HUES6 (cell line): Measurements from ENCODE around the gene CATSPER3.

Experiments used
- H3K27ac ChIP-seq: 2 replicates; pipeline ENCODE4 v1.7.0; 2013; ENCODE audit warnings: low read depth, mild to moderate bottlenecking, low read length, inconsistent platforms
- H3K27me3 ChIP-seq: 2 replicates; pipeline ENCODE4 v1.6.1; 2013; ENCODE audit warnings: low read length; ENCODE audit not compliant: control insufficient read depth, insufficient read depth
- H3K36me3 ChIP-seq: 2 replicates; pipeline ENCODE4 v1.6.1; 2013; ENCODE audit warnings: low read length; ENCODE audit not compliant: control insufficient read depth, insufficient read depth
- H3K4me1 ChIP-seq: 2 replicates; pipeline ENCODE4 v1.6.1; 2013; ENCODE audit warnings: low read length; ENCODE audit not compliant: control insufficient read depth, insufficient read depth
- H3K4me3 ChIP-seq: 2 replicates; pipeline ENCODE4 v1.5.1; 2013; ENCODE audit warnings: low read depth, low read length
- H3K9ac ChIP-seq: one replicate; pipeline ENCODE4 v1.6.1; 2013; ENCODE audit warnings: mild to moderate bottlenecking, low read length
- H3K9me3 ChIP-seq: 2 replicates; pipeline ENCODE4 v1.6.1; 2013; ENCODE audit warnings: low read depth, low read length; ENCODE audit not compliant: control insufficient read depth, insufficient read depth

Gene CATSPER3

DNA sequence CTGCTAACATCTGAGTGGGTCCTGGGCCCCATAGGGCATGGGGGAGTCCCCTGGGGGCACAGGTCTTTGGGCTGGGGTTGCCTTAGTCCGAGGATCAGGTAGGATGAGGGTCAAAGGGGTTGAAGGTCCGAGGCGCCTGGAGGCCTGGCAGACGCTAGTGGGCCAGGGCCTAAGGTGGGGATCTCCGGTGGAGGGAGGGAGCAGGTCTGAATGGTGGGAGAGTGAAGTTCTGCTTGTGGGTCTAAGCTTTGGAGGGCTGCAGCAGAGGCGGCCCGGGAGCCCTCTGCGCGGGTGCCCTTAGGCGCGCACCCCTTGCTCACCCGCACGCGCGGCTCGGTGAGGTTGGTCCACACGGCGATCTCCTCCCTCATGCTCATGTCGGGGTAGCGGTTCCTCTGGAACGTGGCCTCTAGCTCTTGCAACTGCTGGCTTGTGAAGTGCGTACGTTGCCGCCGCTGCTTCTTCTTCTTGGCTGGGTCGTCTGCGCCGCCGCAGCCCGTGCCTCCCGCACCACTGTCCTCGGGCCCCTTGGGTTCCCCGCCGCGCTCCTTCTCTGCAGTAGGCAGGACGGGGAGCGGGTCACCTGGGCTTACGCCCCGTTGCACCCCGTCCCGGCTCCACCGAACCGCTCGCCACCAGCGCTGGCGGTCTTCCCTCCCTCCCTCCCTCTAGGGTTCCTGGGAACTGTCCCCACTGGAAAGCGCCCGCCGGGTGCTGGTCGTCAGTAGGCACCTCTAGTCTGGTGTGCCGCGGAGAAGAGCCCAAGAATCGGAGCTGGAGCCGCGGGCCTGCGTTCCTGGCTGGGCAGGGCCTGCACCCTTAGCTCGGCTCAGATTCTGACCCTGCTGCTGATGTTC, 63.5 kb downstream of the CATSPER3 start:
- Histone ChIP-seq H3K27ac (no peak overlapping the region), H3K4me3 (peak overlapping the region; percentile 63), H3K36me3 (no peaks in the 10 kb centered on the region), H3K9me3 (no peaks in the 10 kb centered on the region), H3K27me3 (peaks cover 98% of the 10 kb centered on the region), H3K9ac (peak overlapping the region; percentile 25), H3K4me1 (peaks cover 45% of the 10 kb centered on the region)

DNA sequence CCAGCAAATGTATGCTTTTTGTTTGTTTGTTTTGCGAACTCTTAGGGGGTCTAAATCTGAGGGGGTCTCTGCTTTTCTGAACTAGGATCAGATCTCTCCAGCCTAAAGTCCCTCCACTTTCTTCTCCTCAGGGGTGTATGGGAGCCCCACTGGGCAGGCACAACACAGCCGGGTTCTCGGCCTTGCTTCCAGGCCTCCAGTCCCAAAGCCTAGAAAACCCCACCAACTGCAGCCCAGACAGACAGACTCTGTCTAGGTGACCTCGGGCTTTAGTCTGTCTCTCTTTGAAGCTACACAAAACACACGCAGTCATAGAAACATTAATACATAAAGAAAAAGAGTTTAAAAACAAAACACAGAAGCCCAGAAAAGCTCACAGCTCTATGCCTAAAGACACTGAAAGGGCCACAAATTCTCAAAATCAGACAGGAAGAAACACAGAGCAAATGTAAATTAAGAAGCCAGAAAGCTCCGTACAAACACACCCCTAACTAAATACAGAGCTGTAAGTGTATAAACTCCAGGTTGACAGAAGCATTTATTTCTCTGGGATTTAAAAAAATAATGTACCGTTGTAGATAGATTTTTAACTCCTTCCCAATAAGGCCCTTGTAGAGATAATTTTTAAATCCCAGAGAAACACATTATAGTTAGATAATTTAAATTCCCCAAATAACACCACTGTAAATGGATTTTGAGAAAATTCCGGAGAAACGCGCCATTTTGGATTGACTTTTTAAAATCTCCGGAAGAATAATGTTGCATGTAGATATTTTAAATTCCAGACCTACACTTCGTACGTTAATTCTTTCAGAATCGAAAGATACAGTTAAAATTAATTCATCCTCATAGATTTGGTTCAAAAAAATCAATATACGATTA, 64.3 kb downstream of the CATSPER3 start:
- Histone ChIP-seq H3K4me3 (peak overlapping the region; percentile 63), H3K27me3 (peaks cover 98% of the 10 kb centered on the region), H3K36me3 (no peaks in the 10 kb centered on the region), H3K9ac (peak overlapping the region; percentile 23), H3K4me1 (peaks cover 45% of the 10 kb centered on the region), H3K9me3 (no peaks in the 10 kb centered on the region), H3K27ac (no peak overlapping the region)

DNA sequence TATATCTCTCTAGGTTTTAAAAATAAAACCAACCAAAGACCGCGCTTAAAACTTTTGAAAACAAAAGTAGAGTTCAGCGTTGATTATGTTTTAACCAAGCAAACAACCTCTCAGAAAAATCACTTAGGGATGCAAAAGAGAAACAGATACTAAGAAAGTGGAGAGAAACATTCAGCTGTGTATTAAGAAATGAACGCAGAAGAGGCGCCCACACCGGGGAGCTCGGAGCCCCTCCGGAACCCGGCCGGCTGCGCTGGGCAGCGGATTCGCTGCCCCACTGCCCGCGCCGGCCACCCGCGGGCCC, 64.9 kb downstream of the CATSPER3 start:
- H3K27ac ChIP-seq = no peak overlapping the region
- H3K4me3 ChIP-seq = peak overlapping the region; percentile 63
- no peaks in the 10 kb centered on the region for H3K9me3 ChIP-seq
- H3K36me3 ChIP-seq = no peaks in the 10 kb centered on the region
- no peak overlapping the region for H3K9ac ChIP-seq
- peaks cover 98% of the 10 kb centered on the region for H3K27me3 ChIP-seq
- H3K4me1 ChIP-seq = peaks cover 39% of the 10 kb centered on the region

- Histone ChIP-seq H3K27ac (no peak overlapping the region), H3K4me3 (peak overlapping the region; percentile 63), H3K27me3 (peaks cover 98% of the 10 kb centered on the region), H3K9ac (peak overlapping the region; percentile 82), H3K36me3 (no peaks in the 10 kb centered on the region), H3K4me1 (peaks cover 40% of the 10 kb centered on the region), H3K9me3 (no peaks in the 10 kb centered on the region)
Measured at GRCh38 chr5:135032999-135033861, 65.5 kb downstream of the CATSPER3 start.

DNA sequence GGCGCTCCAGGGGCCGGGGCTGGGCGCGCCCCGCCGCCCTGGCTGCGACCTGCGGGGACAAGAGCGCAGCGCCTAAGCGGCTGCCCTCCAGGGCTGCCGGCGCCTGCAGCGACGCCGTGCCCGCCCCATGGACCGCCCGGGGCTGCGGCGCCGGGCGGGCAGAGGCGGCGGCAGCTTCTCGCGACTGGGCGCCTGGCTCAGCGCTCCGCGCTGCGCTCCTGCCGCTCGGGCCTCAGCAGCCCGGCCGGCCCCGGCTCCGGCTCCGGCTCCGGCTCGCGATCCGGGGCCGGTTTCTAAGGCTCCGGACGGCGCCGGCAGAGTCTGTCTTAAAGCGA, 66.2 kb downstream of the CATSPER3 start, which contains the start of gene PITX1:
Gene PITX1, minus strand, starts transcription at position 328 of the 335 bp plus-strand sequence. CDS start 347 bp downstream, outside the sequence.
- peak within 1 kb of the TSS; percentile 82 for H3K9ac ChIP-seq
- peaks cover 43% of the 10 kb centered on the region for H3K4me1 ChIP-seq
- H3K36me3 ChIP-seq = no peaks in the 10 kb centered on the region
- no peaks in the 10 kb centered on the region for H3K9me3 ChIP-seq
- H3K27ac ChIP-seq = no peak within 1 kb of the TSS
- peak within 1 kb of the TSS; percentile 63 for H3K4me3 ChIP-seq
- H3K27me3 ChIP-seq = peaks cover 98% of the 10 kb centered on the region

- peak overlapping the region; percentile 47 for H3K9ac ChIP-seq
- peak overlapping the region; percentile 63 for H3K4me3 ChIP-seq
- no peaks in the 10 kb centered on the region for H3K9me3 ChIP-seq
- H3K27me3 ChIP-seq = peaks cover 98% of the 10 kb centered on the region
- H3K4me1 ChIP-seq = peaks cover 43% of the 10 kb centered on the region
- H3K36me3 ChIP-seq = no peaks in the 10 kb centered on the region
- no peak overlapping the region for H3K27ac ChIP-seq
Measured at GRCh38 chr5:135034236-135034962, 66.7 kb downstream of the CATSPER3 start.

DNA sequence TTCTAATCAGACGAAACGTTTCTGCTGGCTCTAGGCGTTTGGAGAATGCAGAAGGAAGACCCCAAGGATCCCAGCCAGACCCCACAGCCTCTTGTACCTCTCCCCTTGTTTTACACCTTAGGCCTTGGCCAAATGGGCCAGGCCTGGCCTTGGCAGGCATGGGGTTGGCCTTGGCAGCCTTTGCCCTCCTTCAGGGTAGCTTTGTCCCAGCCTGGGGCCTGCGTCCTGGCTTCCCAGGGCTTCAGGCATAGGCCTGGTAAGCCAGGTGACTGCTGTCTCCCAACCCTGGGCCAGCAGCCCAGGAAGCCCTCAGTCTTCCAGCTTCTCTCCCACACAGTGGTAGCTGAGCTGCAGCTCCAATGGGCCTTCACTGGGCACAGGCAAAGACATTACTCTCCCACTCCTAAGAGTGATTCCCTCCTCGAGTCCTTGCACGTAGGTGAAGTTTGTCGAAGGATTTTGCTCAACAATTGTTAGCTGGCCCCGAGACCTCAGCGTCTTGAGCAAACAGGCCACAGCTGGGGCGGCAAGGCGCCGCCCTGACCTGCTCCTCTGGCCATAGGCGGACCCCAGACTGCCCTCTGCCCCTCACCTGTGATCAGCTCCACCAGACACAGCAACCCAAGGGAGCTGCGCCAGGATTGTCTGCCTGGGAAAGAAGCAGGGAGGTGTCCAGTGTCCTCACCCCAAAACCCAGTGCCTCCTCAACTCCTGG, 67.4 kb downstream of the CATSPER3 start:
- H3K4me3 ChIP-seq = peak overlapping the region; percentile 61; the same call in 1 of the 2 replicates
- no peaks in the 10 kb centered on the region for H3K9me3 ChIP-seq
- H3K36me3 ChIP-seq = no peaks in the 10 kb centered on the region
- peaks cover 40% of the 10 kb centered on the region for H3K4me1 ChIP-seq
- no peak overlapping the region for H3K27ac ChIP-seq
- H3K27me3 ChIP-seq = peaks cover 98% of the 10 kb centered on the region
- no peak overlapping the region for H3K9ac ChIP-seq

- Histone ChIP-seq H3K27ac (no peak overlapping the region), H3K36me3 (no peaks in the 10 kb centered on the region), H3K27me3 (peaks cover 98% of the 10 kb centered on the region), H3K4me1 (peaks cover 41% of the 10 kb centered on the region), H3K9me3 (no peaks in the 10 kb centered on the region), H3K4me3 (no peak overlapping the region), H3K9ac (no peak overlapping the region)
Measured at GRCh38 chr5:135035678-135036030, 67.9 kb downstream of the CATSPER3 start.

DNA sequence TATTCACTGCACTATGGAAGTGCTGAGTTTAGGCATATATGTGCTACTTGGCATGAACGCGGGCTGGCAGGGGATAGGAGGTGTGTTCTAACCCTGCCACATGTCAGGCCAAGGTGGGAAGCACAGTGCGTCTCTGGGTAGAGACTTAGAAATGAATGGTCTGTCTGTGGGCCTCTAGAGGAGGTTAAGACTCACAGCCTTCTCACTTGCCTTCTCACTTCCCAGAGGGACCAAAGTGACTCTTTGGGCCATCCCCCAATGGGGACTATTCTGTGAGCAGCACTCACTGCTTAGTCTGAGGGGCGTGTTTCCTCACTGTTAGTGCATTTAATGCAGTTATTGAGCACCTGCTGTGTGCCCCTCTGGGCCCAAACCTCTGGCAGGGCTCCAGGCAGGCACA, 68.7 kb downstream of the CATSPER3 start:
- Histone ChIP-seq H3K27me3 (peaks cover 98% of the 10 kb centered on the region), H3K36me3 (no peaks in the 10 kb centered on the region), H3K4me3 (no peak overlapping the region), H3K9ac (no peak overlapping the region), H3K4me1 (peaks cover 36% of the 10 kb centered on the region), H3K9me3 (no peaks in the 10 kb centered on the region), H3K27ac (no peak overlapping the region)
